GM19438 (cell line): ENCODE results near the gene CHCHD3.

Experiments used
- ATAC-seq: cut with Tn5 transposase; IDR thresholded peaks from one replicate; pipeline ENCODE4 v1.9.1; 2021; ENCODE audit warnings: low read depth; ENCODE audit not compliant: unreplicated experiment

The CHCHD3 gene

GRCh38 chr7:132837529-132837928 lies 244.4 kb downstream of the CHCHD3 start:
- ATAC-seq: no peak

GRCh38 chr7:132836746-132837145 lies 245.1 kb downstream of the CHCHD3 start:
- no peak for ATAC-seq

- ATAC-seq: no peak
Measured at GRCh38 chr7:132830941-132831340, 250.9 kb downstream of the CHCHD3 start.

- no peak for ATAC-seq
Measured at GRCh38 chr7:132828502-132828901, 253.4 kb downstream of the CHCHD3 start.

GRCh38 chr7:132825932-132826835 lies 255.7 kb downstream of the CHCHD3 start:
- ATAC-seq: no peak

- ATAC-seq: no peak
Measured at GRCh38 chr7:132825222-132825621, 256.7 kb downstream of the CHCHD3 start.

- no peak for ATAC-seq
Measured at GRCh38 chr7:132819648-132820047, 262.2 kb downstream of the CHCHD3 start.

- ATAC-seq: no peak
Measured at GRCh38 chr7:132817949-132818348, 263.9 kb downstream of the CHCHD3 start.

GRCh38 chr7:132815696-132816311 lies 266.1 kb downstream of the CHCHD3 start:
- ATAC-seq: no peak

- no peak for ATAC-seq
Measured at GRCh38 chr7:132815130-132815529, 266.8 kb downstream of the CHCHD3 start.

- ATAC-seq: no peak
Measured at GRCh38 chr7:132810561-132810960, 271.3 kb downstream of the CHCHD3 start.

GRCh38 chr7:132806834-132807233 lies 275.1 kb downstream of the CHCHD3 start:
- ATAC-seq: no peak

- ATAC-seq: no peak
Measured at GRCh38 chr7:132805766-132806165, 276.1 kb downstream of the CHCHD3 start.

GRCh38 chr7:132804849-132805485 lies 276.9 kb downstream of the CHCHD3 start:
- no peak for ATAC-seq

- ATAC-seq: no peak
Measured at GRCh38 chr7:132800522-132800921, 281.4 kb downstream of the CHCHD3 start.

GRCh38 chr7:132799081-132799413 lies 282.8 kb downstream of the CHCHD3 start:
- ATAC-seq: no peak

- no peak for ATAC-seq
Measured at GRCh38 chr7:132797152-132797551, 284.7 kb downstream of the CHCHD3 start.

- no peak for ATAC-seq
Measured at GRCh38 chr7:132793474-132793873, 288.4 kb downstream of the CHCHD3 start.

- no peak for ATAC-seq
Measured at GRCh38 chr7:132791036-132791435, 290.9 kb downstream of the CHCHD3 start.

GRCh38 chr7:132790104-132790503 lies 291.8 kb downstream of the CHCHD3 start:
- no peak for ATAC-seq

- no peak for ATAC-seq
Measured at GRCh38 chr7:132789281-132789680, 292.6 kb downstream of the CHCHD3 start.

GRCh38 chr7:132785870-132786269 lies 296.0 kb downstream of the CHCHD3 start:
- no peak for ATAC-seq
